Keratinocyte (primary cell): ENCODE measurements around the gene RASGEF1B. TPM values are rescaled to one million over a fixed set of nuclear protein-coding genes. Genes with fewer than 3 reads are reported as not detected.
A peak's percentile ranks its signal among the peaks of the same experiment; 100 is the strongest.
"Not testable (repeated sequence)": the region's sequence is repeated elsewhere in the genome, so short reads cannot be mapped to it uniquely, and the experiment has no call there.

Experiments
- DNase-seq: peaks from one replicate; pipeline ENCODE4 v3.0.0-alpha.2; 2011; ENCODE audit warnings: low read depth, missing footprints, low spot score
- FAIRE-seq: peaks from 2 replicates; lab custom pipeline; 2011; peaks lifted over from hg19 to GRCh38; lab: Jason Lieb, UNC
- H2AFZ ChIP-seq: 2 replicates; pipeline ENCODE4 v1.6.0; 2012; ENCODE audit warnings: low read length, control low read depth, inconsistent platforms; ENCODE audit not compliant: control insufficient read depth
- H3K27ac ChIP-seq: 2 replicates; pipeline ENCODE4 v1.5.1; 2011; ENCODE audit warnings: low read length; ENCODE audit not compliant: control insufficient read depth, insufficient read depth
- H3K27me3 ChIP-seq: 3 replicates; pipeline ENCODE4 v1.6.0; 2011; ENCODE audit warnings: low read length; ENCODE audit not compliant: control insufficient read depth, insufficient read depth; ENCODE audit errors: extremely low read depth
- H3K36me3 ChIP-seq, 2 experiments: 2 replicates in 1 of 2; 3 replicates in 1 of 2; pipeline ENCODE4 v1.5.1; 2011; ENCODE audit warnings: low read length in 2 of 2, mild to moderate bottlenecking in 1 of 2; ENCODE audit not compliant: control insufficient read depth in 2 of 2, insufficient read depth in 2 of 2; ENCODE audit errors: extremely low read depth in 1 of 2
- H3K4me1 ChIP-seq: 3 replicates; pipeline ENCODE4 v1.5.1; 2011; ENCODE audit warnings: low read length; ENCODE audit not compliant: control insufficient read depth, insufficient read depth; ENCODE audit errors: extremely low read depth
- H3K4me2 ChIP-seq: 3 replicates; pipeline ENCODE4 v1.6.0; 2011; ENCODE audit warnings: low read depth, low read length; ENCODE audit not compliant: control insufficient read depth, insufficient read depth; ENCODE audit errors: extremely low read depth
- H3K4me3 ChIP-seq, 3 experiments: fragments of 200-600 bp in 1 of 3; sonication (generic) in 1 of 3; 2 replicates in 2 of 3; 3 replicates in 1 of 3; pipeline ENCODE4 v1.5.1; 2011 to 2016; ENCODE audit warnings: low read length in 3 of 3, mild to moderate bottlenecking in 3 of 3, control low read depth in 2 of 3, inconsistent platforms in 1 of 3, low read depth in 1 of 3, mixed read lengths in 1 of 3, mixed run types in 1 of 3, moderate library complexity in 1 of 3; ENCODE audit not compliant: control insufficient read depth in 2 of 3, insufficient read depth in 2 of 3; ENCODE audit errors: extremely low read depth in 1 of 3
- H3K79me2 ChIP-seq: 2 replicates; pipeline ENCODE4 v1.6.0; 2012; ENCODE audit warnings: low read length; ENCODE audit not compliant: control insufficient read depth, insufficient read depth
- H3K9ac ChIP-seq: 3 replicates; pipeline ENCODE4 v1.6.0; 2011; ENCODE audit warnings: low read length; ENCODE audit not compliant: control insufficient read depth, insufficient read depth; ENCODE audit errors: extremely low read depth
- H3K9me1 ChIP-seq: 3 replicates; pipeline ENCODE4 v1.6.0; 2011; ENCODE audit warnings: low read length; ENCODE audit not compliant: control insufficient read depth, insufficient read depth; ENCODE audit errors: extremely low read depth
- H3K9me3 ChIP-seq: 2 replicates; pipeline ENCODE4 v1.5.1; 2012; ENCODE audit warnings: low read depth, low read length; ENCODE audit not compliant: control insufficient read depth
- H4K20me1 ChIP-seq: 3 replicates; pipeline ENCODE4 v1.6.0; 2011; ENCODE audit warnings: low read length; ENCODE audit not compliant: control insufficient read depth, insufficient read depth; ENCODE audit errors: extremely low read depth
- CTCF ChIP-seq, 3 experiments: IDR thresholded peaks in 1 of 3; conservative IDR thresholded peaks in 1 of 3; optimal IDR thresholded peaks in 1 of 3; 2 replicates in 2 of 3; 3 replicates in 1 of 3; pipeline versions ENCODE3 to v1.5.1; 2011; ENCODE audit warnings: low read length in 3 of 3, mild to moderate bottlenecking in 3 of 3, moderate library complexity in 2 of 3, control low read depth in 1 of 3, inconsistent platforms in 1 of 3; ENCODE audit not compliant: insufficient read depth in 2 of 3; ENCODE audit errors: extremely low read depth in 1 of 3
- EZH2 ChIP-seq: IDR thresholded peaks from one replicate; pipeline ENCODE4 v1.6.1; 2012; ENCODE audit warnings: inconsistent platforms, mild to moderate bottlenecking, low read length, moderate library complexity
- dilution Hi-C: fragments of 300-500 bp; cut with MboI; formaldehyde crosslinking; loops from one replicate; pipeline ENCODE4 v1.7.0; 2020; ENCODE audit warnings: low sequenced_read_pairs; ENCODE audit not compliant: extremely low pct_ligation_motif_present
- polyA plus RNA-seq, 5 experiments: library from polyadenylated mRNA; depleted of rRNA in 3 of 5; stranded (reverse) in 3 of 5; stranded (forward) in 1 of 5; unstranded in 1 of 5; fragments of >200 nt; gene quantifications; 1 replicate in 1 of 5; 2 replicates in 3 of 5; 3 replicates in 1 of 5; pipeline versions ENCODE4 v1.2.1 to v1.2.3, GENCODE V29; 2011 to 2012; ENCODE audit warnings: missing spikeins in 2 of 5, low read depth in 1 of 5, low replicate concordance in 1 of 5

RASGEF1B gene
- polyA plus RNA-seq, 1 donor (not counting 4 experiments of a cell fraction or from before 2014, with no cell fraction given): 0.68 TPM

DNA sequence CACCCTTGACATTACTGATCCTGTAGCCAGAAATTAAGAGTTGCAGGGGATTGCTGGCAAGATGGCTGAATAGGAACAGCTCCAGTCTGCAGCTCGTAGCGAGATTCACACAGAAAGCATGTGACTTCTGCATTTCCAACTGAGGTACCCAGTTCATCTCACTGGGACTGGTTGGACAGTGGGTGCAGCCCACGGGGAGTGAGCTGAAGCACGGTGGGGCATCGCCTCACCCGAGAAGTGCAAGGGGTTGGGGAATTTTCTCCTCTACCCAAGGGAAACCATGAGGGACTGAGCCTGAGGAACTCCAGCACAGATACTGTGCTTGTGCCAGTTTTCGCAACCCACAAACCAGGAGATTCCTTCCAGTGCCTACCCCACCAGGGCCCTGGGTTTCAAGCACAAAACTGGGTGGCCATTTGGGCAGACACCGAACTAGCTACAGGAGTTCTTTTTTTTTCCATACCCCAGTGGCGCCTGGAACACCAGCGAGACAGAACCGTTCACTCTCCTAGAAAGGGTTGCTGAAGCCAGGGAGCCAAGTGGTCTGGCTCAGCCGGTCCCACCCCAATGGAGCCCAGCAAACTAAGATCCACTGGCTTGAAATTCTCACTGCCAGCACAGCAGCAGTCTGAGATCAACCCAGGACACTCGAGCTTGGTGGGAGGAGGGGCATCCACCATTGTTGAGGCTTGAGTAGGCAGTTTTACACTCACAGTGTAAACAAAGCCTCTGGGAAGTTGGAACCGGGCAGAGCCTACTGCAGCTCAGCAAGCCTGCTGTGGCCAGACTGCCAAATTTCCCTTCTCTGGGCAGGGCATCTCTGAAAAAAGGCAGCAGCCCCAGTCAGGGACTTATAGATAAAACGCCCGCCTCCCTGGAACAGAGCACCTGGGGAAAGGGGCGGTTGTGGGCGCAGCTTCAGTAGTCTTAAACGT, 1.9 kb upstream of the RASGEF1B start:
- H3K9me1 ChIP-seq, FAIRE-seq, H3K36me3 ChIP-seq, DNase-seq, H3K9ac ChIP-seq, H3K4me2 ChIP-seq, H3K27ac ChIP-seq, dilution Hi-C loops, H3K79me2 ChIP-seq, H3K9me3 ChIP-seq, H3K4me3 ChIP-seq, H2AFZ ChIP-seq, H3K27me3 ChIP-seq, H4K20me1 ChIP-seq: not testable (repeated sequence)
- H3K4me1 ChIP-seq: peaks cover 20% of the 10 kb centered on the region

- peak in 2 of 3 experiments; percentile 34 to 38 for TF ChIP-seq CTCF (optimal IDR thresholded peaks at IDR 0.05 in 1 of 3, IDR thresholded peaks at IDR 0.05 in 1 of 3, conservative IDR thresholded peaks at IDR 0.05 in 1 of 3; ENCODE audit: extremely low read depth in 1 of 3, insufficient read depth in 2 of 3, low read length in 3 of 3)
- TF ChIP-seq EZH2: no peak
- Histone ChIP-seq H3K9me3 (no peaks in the 10 kb centered on the region), H3K27ac (peak overlapping the region; percentile 5), H3K4me3 (peak overlapping the region; percentile 38 to 80 (median 71)), H3K4me2 (peak overlapping the region; percentile 86), H3K36me3 (no peaks in the 10 kb centered on the region), H3K9me1 (no peaks in the 10 kb centered on the region), H3K9ac (peak overlapping the region; percentile 71), H4K20me1 (no peaks in the 10 kb centered on the region), H3K79me2 (no peaks in the 10 kb centered on the region), H3K27me3 (no peaks in the 10 kb centered on the region), H3K4me1 (peaks cover 22% of the 10 kb centered on the region), H2AFZ (peak overlapping the region; percentile 20)
- FAIRE-seq (no peak), DNase-seq (no peak)
- dilution Hi-C loops: no loop called here
These were observed 825 bp upstream of the RASGEF1B start for GRCh38 chr4:81472281-81473182.
